Esophagus muscularis mucosa (tissue), 2 donors: Measurements from ENCODE around the gene HIF1AN.

Source experiments
- POLR2A ChIP-seq: fragments of 450-650 bp; IDR thresholded peaks from one replicate; pipeline ENCODE4 v1.6.1; 2017; ENCODE audit warnings: antibody characterized with exemption, moderate library complexity, mild to moderate bottlenecking, low read depth
- POLR2AphosphoS5 ChIP-seq, 2 donors: sonication (generic); formaldehyde crosslinking; IDR thresholded peaks; one replicate each; pipeline ENCODE4 v1.6.1; 2017; ENCODE audit warnings: antibody characterized with exemption in 2 of 2

GRCh38 chr10:100516847-100517246, 18.9 kb upstream of the HIF1AN start:
- TF ChIP-seq POLR2A, result no peak
- TF ChIP-seq POLR2AphosphoS5 (IDR thresholded peaks at IDR 0.05), result no peak
